Memory B cell (primary cell): ENCODE results near the gene SDS.
"Not testable (repeated sequence)": the region's sequence is repeated elsewhere in the genome, so short reads cannot be mapped to it uniquely, and the experiment has no call there.

Source experiments
- ATAC-seq: fragments of 150-1000 bp; cut with Tn5 transposase; 2 replicates; pipeline ENCODE4 v1.10.0; 2021; ENCODE audit warnings: low read depth, mild to moderate bottlenecking, moderate library complexity
- DNase-seq, 2 donors: peaks; one replicate each; pipeline ENCODE4 v3.0.0; 2022; ENCODE audit warnings: low spot score in 2 of 2
- H3K27ac Mint-ChIP-seq: one replicate; pipeline ENCODE4 v1.8.0; 2022; ENCODE audit warnings: mild to moderate bottlenecking, moderate library complexity, mixed read lengths
- H3K27me3 Mint-ChIP-seq: one replicate; pipeline ENCODE4 v1.8.0; 2022; ENCODE audit warnings: mixed read lengths
- H3K36me3 Mint-ChIP-seq: one replicate; pipeline ENCODE4 v1.8.0; 2022; ENCODE audit warnings: mild to moderate bottlenecking, mixed read lengths
- H3K4me1 Mint-ChIP-seq: one replicate; pipeline ENCODE4 v1.8.0; 2022; ENCODE audit warnings: mixed read lengths
- H3K4me3 Mint-ChIP-seq: one replicate; pipeline ENCODE4 v1.8.0; 2022; ENCODE audit warnings: mild to moderate bottlenecking, moderate library complexity, mixed read lengths
- H3K9me3 Mint-ChIP-seq: one replicate; pipeline ENCODE4 v1.8.0; 2022; ENCODE audit warnings: mixed read lengths

SDS gene

DNA sequence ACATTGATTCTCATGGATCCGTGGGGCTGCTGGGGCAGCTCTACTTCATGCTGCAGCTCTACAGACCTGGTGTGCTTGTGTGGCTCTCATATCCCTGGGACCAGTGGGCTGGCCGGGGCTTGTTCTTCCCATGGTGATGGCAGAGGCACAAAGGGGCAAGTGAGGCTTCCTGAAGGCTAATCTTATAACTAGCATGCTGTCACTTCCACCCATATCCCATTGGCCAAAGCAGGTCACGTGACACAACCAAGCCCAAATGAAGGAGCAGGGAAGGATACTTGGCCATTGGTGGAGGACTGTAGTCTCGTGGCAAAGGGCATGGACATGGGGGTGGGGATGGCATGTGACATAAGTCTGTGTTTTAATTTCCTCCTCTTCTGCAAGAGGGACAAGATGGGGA, 35.4 kb downstream of the SDS start:
- H3K4me1 Mint-ChIP-seq: peaks cover 8% of the 10 kb centered on the region
- no peak overlapping the region for H3K27ac Mint-ChIP-seq
- H3K36me3 Mint-ChIP-seq: peaks cover 22% of the 10 kb centered on the region
- H3K9me3 Mint-ChIP-seq: no peaks in the 10 kb centered on the region
- no peaks in the 10 kb centered on the region for H3K27me3 Mint-ChIP-seq
- H3K4me3 Mint-ChIP-seq: no peak overlapping the region
- DNase-seq (no peak), ATAC-seq (no peak)

DNA sequence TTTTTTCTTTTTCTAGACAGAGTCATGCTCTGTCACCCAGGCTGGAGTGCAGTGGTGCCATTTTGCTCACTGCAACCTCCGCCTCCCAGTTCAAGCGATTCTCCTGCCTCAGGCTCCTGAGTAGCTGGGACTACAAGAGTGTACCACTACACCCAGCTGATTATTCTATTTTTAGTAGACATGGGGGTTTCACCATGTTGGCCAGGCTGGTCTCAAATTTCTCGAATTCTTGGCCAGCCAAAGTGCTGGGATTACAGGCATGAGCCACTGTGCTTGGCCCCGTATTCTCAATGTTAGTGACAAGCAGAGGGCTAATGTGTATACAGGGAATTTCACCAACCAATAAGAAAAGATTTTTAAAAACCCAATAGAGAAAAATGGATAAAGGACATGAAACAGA, 36.9 kb downstream of the SDS start:
- Mint-ChIP-seq H3K4me3 (no peak overlapping the region), H3K4me1 (peaks cover 9% of the 10 kb centered on the region), H3K36me3 (peaks cover 17% of the 10 kb centered on the region), H3K27ac (no peak overlapping the region), H3K9me3 (no peaks in the 10 kb centered on the region), H3K27me3 (no peaks in the 10 kb centered on the region)
- ATAC-seq: no peak
- no peak for DNase-seq

DNA sequence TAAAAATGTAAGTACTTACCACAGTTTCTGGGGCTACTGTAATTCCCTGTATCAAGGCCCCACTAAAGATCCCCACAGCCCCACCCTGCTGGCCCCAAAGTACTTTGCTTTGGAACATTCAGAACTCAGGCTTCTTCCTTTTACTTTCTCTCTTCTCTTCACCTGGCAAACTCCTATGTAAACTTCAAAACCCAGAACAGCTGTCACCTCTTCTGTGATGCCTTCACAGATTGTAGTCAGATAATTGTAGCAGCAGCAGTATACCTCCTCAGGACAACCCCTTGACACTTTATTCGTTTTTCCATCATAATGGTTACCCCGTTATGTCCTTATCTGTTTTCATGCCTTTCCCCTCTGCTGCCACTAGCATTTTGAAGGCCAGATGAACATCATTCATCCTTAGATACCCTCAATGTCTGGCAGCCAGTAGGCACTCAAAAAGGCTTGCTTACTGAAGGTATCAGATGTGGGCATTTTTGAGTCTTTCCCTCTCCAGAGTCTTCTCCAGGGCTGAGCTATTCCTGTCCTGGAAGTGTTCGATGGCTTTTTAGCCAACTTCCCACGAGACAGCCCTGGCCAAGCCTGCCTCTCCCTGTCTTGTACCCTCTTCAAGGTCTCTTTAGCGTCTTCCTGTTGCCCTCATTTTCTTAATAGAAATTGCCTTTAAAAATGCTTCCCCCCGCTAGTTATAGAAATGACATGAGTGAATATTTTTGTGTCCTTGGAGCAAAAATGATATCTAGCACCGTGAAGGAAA, 37.9 kb downstream of the SDS start:
- no peaks in the 10 kb centered on the region for H3K27me3 Mint-ChIP-seq
- ATAC-seq (no peak), DNase-seq (no peak)
- no peak overlapping the region for H3K27ac Mint-ChIP-seq
- H3K36me3 Mint-ChIP-seq: peaks cover 14% of the 10 kb centered on the region
- no peaks in the 10 kb centered on the region for H3K9me3 Mint-ChIP-seq
- H3K4me3 Mint-ChIP-seq: no peak overlapping the region
- peaks cover 8% of the 10 kb centered on the region for H3K4me1 Mint-ChIP-seq

DNA sequence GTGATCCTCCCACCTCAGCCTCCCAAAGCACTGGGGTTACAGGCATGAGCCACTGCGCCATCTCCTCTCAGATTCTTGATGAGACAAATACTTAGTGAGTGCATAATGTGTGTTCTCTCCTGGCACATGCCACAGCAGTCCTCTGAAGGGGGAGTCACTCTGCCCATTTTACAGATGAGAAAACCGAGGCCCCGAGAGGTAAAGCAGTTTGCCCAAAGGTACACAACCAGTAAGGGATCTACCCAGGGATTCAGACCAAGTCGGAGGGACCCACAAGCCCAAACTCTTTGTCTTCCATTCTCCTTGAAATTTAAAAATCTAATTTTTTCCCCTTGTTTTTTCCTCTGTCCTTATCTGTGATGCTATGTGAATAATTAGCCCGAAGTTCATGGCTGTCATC, 39.0 kb downstream of the SDS start:
- no peak overlapping the region for H3K4me3 Mint-ChIP-seq
- no peaks in the 10 kb centered on the region for H3K27me3 Mint-ChIP-seq

DNA sequence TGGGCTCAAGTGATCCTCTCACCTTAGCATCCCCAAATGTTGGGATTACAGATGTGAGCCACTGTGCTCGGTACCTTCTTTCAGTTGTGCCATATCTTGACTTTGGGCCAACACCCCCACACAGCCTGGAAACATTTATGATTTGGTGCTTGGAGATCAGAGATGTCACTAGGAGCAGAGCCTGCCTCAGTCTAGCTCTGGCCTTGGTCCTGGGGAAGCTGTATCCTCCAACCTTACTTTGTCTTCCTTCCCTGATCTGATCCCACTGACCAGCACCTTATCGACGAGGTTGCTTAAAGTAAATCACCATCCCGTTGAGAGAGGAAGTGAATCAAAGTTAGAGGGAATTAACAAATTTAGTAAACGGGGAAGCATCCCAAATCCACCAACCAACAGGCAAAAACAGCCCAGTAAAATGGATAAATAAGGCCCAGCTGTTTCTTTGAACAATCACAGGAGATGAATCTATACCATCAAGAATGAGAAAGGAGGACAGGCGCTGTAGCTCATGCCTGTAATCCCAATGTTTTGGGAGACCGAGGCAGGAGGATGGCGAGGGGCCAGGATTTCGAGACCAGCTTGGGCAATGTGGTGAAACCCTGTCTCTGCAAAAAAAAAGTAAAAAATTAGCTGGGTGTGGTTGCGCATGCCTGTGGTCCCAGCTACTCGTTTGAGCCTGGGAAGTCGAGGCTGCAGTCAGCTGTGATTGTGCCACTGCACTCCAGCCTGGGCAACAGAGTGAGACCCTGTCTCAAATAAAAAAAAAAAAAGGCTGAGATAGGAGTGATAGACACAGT, 41.9 kb downstream of the SDS start:
- peaks cover 15% of the 10 kb centered on the region for H3K4me1 Mint-ChIP-seq
- H3K4me3 Mint-ChIP-seq: no peak overlapping the region
- ATAC-seq (no peak), DNase-seq (no peak)
- no peaks in the 10 kb centered on the region for H3K27me3 Mint-ChIP-seq
- peak overlapping the region; percentile 59 for H3K27ac Mint-ChIP-seq
- no peaks in the 10 kb centered on the region for H3K9me3 Mint-ChIP-seq
- peaks cover 14% of the 10 kb centered on the region for H3K36me3 Mint-ChIP-seq

More for the DNA sequence above, 39.0 kb downstream of the SDS start:
- ATAC-seq (no peak), DNase-seq (no peak)
- Mint-ChIP-seq H3K9me3 (no peaks in the 10 kb centered on the region), H3K36me3 (peaks cover 14% of the 10 kb centered on the region), H3K4me1 (peaks cover 8% of the 10 kb centered on the region), H3K27ac (no peak overlapping the region)

DNA sequence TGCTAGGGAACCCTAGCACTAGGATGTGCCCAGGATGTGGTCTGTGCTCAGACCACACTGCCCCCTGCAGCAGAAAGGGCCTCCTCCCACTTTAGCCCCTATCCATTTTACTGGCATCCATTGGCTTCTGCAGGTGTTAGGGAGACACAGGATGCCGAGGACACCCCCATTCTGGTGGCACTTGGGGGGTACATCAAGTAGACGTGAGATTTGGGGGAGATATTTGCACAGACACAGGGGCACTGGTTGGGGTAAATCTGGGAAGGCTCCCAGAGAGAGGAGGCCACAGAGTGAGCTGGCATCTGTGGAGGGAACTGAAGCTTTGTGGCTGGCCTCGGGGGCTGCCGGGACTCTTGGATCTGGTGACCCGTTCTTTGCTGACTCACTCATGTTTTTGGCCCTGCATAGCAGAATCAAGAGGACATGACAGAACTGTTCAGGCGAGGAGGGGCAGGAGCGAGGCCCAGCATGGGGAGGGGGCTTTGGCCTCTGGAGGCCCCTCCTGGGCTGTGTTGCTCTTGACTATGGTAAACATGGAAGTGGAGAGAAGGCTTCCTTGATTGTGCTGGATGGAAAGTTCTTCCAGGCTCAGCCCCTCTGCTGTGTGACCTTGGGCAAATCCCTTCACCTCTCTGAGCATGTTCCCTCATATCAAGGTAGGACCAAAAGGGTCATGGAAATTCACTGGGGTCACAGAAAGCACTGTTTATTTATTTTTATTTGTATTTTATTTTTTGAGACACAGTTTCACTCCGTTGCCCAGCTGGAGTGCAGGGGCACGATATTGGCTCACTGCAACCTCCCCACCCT, 43.5 kb downstream of the SDS start:
- no peaks in the 10 kb centered on the region for H3K9me3 Mint-ChIP-seq
- H3K4me1 Mint-ChIP-seq: peaks cover 15% of the 10 kb centered on the region
- ATAC-seq (no peak), DNase-seq (no peak)
- no peaks in the 10 kb centered on the region for H3K27me3 Mint-ChIP-seq
- no peak overlapping the region for H3K4me3 Mint-ChIP-seq
- peaks cover 8% of the 10 kb centered on the region for H3K36me3 Mint-ChIP-seq
- H3K27ac Mint-ChIP-seq: peak overlapping the region; percentile 86

DNA sequence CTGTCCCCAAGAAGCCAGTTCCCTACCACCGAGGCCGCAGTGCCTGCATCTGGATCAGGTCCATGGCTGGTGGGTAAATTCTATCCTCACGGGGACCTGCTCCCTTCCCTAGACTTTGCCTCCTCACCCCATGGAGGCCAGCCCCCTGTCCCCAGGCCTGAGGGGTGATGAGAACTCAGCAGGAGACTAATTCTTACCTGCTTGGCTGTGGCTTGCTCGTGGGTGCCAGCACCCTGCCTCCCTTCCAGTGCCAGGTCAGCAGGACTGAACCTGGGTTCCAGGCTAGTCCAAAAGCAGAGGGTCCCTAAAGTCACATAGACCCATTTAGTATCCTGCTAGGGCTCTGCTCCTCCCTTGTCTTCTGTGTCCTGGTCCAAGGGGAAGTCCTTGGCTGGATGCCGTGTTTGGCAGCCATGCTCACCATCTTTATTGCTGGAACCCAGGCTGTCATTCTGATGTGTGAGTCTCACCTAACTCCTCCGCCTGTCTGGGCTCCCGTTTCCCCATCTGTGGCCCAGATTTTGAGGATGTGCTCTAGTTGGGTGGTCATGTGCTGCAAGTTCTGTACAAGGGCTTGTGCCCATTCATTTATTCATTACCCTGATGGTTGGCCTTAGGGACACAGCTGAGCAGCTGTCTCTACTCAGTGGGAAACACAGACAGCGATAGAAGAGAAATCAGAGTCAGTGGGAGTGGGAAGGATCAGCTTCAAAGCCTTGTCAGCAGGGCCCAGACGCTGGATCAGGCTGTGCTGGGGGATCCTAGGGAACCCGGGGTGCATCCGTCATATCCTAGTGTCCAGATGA, 44.4 kb downstream of the SDS start:
- Mint-ChIP-seq H3K9me3 (no peaks in the 10 kb centered on the region), H3K27me3 (no peaks in the 10 kb centered on the region), H3K4me1 (peaks cover 15% of the 10 kb centered on the region), H3K27ac (peak overlapping the region; percentile 86), H3K36me3 (peaks cover 4% of the 10 kb centered on the region), H3K4me3 (peak overlapping the region; percentile 90)
- no peak for ATAC-seq
- DNase-seq: no peak

DNA sequence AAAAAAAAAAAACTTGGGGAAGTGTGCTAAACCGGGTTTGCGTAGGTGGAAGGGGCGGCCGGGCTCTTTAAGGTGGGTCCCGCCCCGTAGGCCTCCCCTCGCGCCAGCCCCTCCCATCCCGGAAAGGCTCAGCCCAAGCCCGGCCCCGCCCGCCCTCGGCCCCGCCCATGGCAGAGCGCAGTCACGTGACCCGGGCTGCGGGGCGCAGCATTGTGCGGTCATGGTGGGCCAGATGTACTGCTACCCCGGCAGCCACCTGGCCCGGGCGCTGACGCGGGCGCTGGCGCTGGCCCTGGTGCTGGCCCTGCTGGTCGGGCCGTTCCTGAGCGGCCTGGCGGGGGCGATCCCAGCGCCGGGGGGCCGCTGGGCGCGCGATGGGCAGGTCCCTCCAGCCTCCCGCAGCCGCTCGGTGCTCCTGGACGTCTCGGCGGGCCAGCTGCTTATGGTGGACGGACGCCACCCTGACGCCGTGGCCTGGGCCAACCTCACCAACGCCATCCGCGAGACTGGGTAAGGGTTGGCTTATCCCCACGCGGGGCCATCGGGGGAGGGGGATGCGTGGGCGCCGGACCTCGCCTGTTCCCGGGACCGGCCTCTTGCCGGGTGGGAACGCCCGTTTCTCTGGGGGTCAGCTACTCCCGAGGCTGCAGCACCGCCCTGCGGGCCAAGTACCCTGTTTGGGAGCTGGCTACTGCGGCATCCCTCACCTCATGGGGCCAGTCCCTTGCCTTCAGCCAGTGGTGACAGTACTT, 45.1 kb downstream of the SDS start, which contains the start of gene PLBD2:
Gene PLBD2, plus strand, starts transcription at position 207 of the 752 bp plus-strand sequence. Its CDS starts 14 bp downstream, at position 221.
- DNase-seq (peak; percentile 83 to 88), ATAC-seq (peak; percentile 88)
- peak within 1 kb of the TSS; percentile 90 for H3K4me3 Mint-ChIP-seq
- peak within 1 kb of the TSS; percentile 86 for H3K27ac Mint-ChIP-seq
- no peaks in the 10 kb centered on the region for H3K9me3 Mint-ChIP-seq
- H3K36me3 Mint-ChIP-seq: no peaks in the 10 kb centered on the region
- H3K27me3 Mint-ChIP-seq: no peaks in the 10 kb centered on the region
- H3K4me1 Mint-ChIP-seq: peaks cover 15% of the 10 kb centered on the region

DNA sequence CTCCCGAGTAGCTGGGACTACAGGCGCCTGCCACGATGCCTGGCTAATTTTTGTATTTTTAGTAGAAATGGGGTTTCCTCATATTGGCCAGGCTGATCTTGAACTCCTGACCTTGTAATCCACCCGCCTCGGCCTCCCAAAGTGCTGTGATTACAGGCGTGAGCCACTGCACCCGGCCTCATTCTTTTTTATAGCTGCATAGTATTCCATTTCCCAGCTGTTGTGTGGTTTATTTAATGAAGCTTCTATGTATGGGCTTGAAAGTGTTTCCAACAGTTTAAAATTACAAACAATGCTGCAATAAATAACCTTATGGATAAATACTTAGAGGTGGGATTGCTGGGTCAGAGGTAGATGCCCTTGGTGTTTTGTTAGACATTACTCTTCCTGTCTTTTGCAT, 49.5 kb downstream of the SDS start:
- not testable (repeated sequence) for H3K4me3 Mint-ChIP-seq

DNA sequence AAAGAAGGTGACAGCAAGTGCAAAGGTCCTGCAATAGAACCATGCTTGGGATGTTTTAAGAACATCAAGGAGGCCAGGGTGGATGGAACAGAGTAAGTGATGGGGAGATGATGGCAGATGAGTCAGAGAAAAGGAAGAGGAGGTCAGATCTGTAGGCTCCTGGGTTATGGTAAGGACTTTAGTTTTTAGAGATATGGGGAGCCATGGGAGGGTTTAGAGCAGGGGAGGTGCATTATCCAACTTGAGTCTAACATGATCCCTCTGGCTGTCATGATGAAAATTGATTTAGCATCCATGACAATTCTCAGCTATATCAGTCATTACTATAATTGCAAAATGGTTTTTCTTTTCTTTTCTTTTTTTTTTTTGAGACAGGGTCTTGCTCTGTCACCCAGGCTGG, 52.6 kb downstream of the SDS start:
- Mint-ChIP-seq H3K27ac (no peak overlapping the region), H3K36me3 (no peaks in the 10 kb centered on the region), H3K9me3 (no peaks in the 10 kb centered on the region), H3K27me3 (peaks cover 7% of the 10 kb centered on the region), H3K4me1 (peaks cover 4% of the 10 kb centered on the region), H3K4me3 (no peak overlapping the region)
- ATAC-seq (no peak), DNase-seq (no peak)

More for the DNA sequence above, 49.5 kb downstream of the SDS start:
- H3K4me1 Mint-ChIP-seq, H3K9me3 Mint-ChIP-seq, DNase-seq, ATAC-seq, H3K36me3 Mint-ChIP-seq, H3K27me3 Mint-ChIP-seq, H3K27ac Mint-ChIP-seq: not testable (repeated sequence)

DNA sequence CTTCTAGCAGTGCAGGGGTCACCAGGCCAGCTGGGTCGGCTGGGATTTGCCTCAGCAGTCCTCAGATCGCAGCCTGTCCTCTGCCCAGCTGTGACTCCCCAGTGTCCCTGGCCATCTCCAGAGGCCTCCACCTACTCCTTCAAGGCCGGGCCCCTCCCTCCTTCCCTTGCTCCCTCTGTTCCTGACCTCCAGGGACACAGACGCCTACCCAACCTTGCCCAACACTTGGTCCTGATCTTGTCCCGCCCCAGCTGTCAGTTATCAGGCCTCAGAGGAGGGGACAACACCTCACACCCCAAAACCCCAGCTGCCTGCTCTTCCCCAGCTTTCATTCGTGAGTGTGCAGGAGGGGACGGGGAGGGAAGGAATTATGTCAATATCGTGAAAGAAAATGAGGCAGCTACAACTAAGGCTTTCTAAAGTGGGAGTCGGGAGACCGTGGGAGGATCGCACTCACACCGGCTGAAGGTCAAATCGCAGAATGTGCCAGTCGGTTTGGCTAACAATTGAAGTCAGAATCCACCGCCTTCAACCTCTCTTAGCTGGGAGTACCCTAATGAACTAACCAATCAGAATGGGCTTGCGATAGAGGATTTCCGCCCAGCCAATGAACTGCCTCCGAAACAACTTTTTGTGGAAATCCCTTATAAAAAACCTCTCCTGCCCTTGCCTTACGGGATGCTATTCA, 54.7 kb downstream of the SDS start:
- H3K27ac Mint-ChIP-seq: no peak overlapping the region
- H3K9me3 Mint-ChIP-seq: no peaks in the 10 kb centered on the region
- H3K4me3 Mint-ChIP-seq: no peak overlapping the region
- peaks cover 7% of the 10 kb centered on the region for H3K27me3 Mint-ChIP-seq
- no peak for DNase-seq
- ATAC-seq: no peak
- no peaks in the 10 kb centered on the region for H3K36me3 Mint-ChIP-seq
- peaks cover 4% of the 10 kb centered on the region for H3K4me1 Mint-ChIP-seq

DNA sequence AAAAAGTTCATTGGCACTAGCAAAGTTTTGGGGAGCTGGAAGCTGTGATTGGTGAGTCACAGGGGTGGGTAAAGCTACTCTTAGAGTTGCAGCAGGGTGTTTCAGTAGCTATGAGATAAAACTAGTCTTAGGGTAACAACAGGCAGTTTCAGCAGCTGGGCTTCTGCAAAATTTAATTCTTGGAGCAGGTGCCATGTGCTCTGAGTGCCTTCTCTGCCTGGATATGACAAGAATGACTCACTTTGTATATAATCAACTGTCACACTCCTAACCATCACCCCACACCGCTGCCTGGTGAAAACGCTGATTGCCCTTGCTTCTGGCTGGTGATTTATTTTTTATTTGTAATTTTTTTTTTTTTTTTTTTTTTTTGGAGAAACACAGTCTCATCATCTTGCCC, 55.8 kb downstream of the SDS start:
- Mint-ChIP-seq H3K4me1 (peaks cover 4% of the 10 kb centered on the region), H3K4me3 (no peak overlapping the region), H3K27me3 (peaks cover 7% of the 10 kb centered on the region), H3K36me3 (no peaks in the 10 kb centered on the region), H3K9me3 (no peaks in the 10 kb centered on the region), H3K27ac (no peak overlapping the region)
- ATAC-seq: no peak
- DNase-seq: no peak
